Transverse colon (tissue), 4 donors: Measurements from ENCODE around the gene YDJC.
"Not testable (repeated sequence)": the region's sequence is repeated elsewhere in the genome, so short reads cannot be mapped to it uniquely, and the experiment has no call there.

Source experiments
- EP300 ChIP-seq: sonication (generic); formaldehyde crosslinking; IDR thresholded peaks from one replicate; pipeline ENCODE4 v1.6.1; 2017; ENCODE audit warnings: antibody characterized with exemption, low read depth
- POLR2A ChIP-seq: fragments of 450-650 bp; IDR thresholded peaks from one replicate; pipeline ENCODE4 v1.6.1; 2016; ENCODE audit warnings: antibody characterized with exemption, mild to moderate bottlenecking, moderate library complexity
- POLR2AphosphoS5 ChIP-seq, 3 donors: sonication (generic); formaldehyde crosslinking; IDR thresholded peaks; one replicate each; pipeline ENCODE4 v1.6.1; 2016; ENCODE audit warnings: antibody characterized with exemption in 3 of 3
- TF ChIP-seq, protein P1 (sequence below), 5 experiments: fragments of 200-600 bp in 3 of 5; fragments of 450-650 bp in 2 of 5; sonication (generic) in 3 of 5; IDR thresholded peaks; 1 replicate in 2 of 5; 2 replicates in 3 of 5; pipeline ENCODE4 v1.5.1; 2016 to 2017; ENCODE audit warnings: antibody characterized with exemption in 5 of 5, inconsistent platforms in 3 of 5, mild to moderate bottlenecking in 2 of 5, moderate library complexity in 1 of 5

DNA sequence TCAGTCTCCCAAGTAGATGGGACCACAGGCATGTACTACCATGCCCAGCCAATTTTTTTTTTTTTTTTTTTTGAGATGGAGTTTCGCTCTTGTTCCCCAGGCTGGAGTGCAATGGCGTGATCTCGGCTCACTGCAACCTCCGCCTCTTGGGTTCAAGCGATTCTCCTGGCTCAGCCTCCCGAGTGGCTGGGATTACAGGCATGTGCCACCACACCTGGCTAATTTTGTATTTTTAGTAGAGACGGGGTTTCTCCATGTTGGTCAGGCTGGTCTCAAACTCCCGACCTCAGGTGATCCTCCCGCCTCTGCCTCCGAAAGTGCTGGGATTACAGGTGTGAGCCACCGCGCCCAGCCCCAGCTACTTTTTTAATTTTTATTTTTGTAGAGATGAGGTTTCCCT lies 49.0 kb upstream of the YDJC start:
- TF ChIP-seq, protein P1, sequence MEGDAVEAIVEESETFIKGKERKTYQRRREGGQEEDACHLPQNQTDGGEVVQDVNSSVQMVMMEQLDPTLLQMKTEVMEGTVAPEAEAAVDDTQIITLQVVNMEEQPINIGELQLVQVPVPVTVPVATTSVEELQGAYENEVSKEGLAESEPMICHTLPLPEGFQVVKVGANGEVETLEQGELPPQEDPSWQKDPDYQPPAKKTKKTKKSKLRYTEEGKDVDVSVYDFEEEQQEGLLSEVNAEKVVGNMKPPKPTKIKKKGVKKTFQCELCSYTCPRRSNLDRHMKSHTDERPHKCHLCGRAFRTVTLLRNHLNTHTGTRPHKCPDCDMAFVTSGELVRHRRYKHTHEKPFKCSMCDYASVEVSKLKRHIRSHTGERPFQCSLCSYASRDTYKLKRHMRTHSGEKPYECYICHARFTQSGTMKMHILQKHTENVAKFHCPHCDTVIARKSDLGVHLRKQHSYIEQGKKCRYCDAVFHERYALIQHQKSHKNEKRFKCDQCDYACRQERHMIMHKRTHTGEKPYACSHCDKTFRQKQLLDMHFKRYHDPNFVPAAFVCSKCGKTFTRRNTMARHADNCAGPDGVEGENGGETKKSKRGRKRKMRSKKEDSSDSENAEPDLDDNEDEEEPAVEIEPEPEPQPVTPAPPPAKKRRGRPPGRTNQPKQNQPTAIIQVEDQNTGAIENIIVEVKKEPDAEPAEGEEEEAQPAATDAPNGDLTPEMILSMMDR (IDR thresholded peaks at IDR 0.05): not testable (repeated sequence)
- TF ChIP-seq POLR2A; POLR2AphosphoS5 (IDR thresholded peaks at IDR 0.05); EP300: not testable (repeated sequence)
